Osteoblast (primary cell): ENCODE measurements around the gene DMAC2. TPM values are rescaled to one million over a fixed set of nuclear protein-coding genes. Genes with fewer than 3 reads are reported as not detected.

Experiments
- DNase-seq: peaks from one replicate; pipeline ENCODE4 v3.0.0; 2011; ENCODE audit warnings: low spot score, mixed read lengths; ENCODE audit not compliant: insufficient read length; ENCODE audit errors: missing footprints
- H2AFZ ChIP-seq: 2 replicates; pipeline ENCODE4 v1.6.0; 2011; ENCODE audit warnings: mild to moderate bottlenecking, low read length
- H3K27ac ChIP-seq: 2 replicates; pipeline ENCODE4 v1.5.1; 2011; ENCODE audit warnings: mild to moderate bottlenecking, low read depth, low read length, moderate library complexity
- H3K27me3 ChIP-seq: 2 replicates; pipeline ENCODE4 v1.6.0; 2012; ENCODE audit warnings: mild to moderate bottlenecking, control low read depth, inconsistent platforms, low read length, moderate library complexity; ENCODE audit not compliant: insufficient read depth
- H3K36me3 ChIP-seq: 2 replicates; pipeline ENCODE4 v1.5.1; 2011; ENCODE audit warnings: mild to moderate bottlenecking, low read length, control low read depth, moderate library complexity; ENCODE audit not compliant: insufficient read depth
- H3K4me1 ChIP-seq: 2 replicates; pipeline ENCODE4 v1.5.1; 2011; ENCODE audit warnings: mild to moderate bottlenecking, low read length, control low read depth, moderate library complexity; ENCODE audit not compliant: insufficient read depth
- H3K4me2 ChIP-seq: 2 replicates; pipeline ENCODE4 v1.6.0; 2011; ENCODE audit warnings: mild to moderate bottlenecking, low read length; ENCODE audit not compliant: insufficient read depth
- H3K4me3 ChIP-seq: fragments of 200-600 bp; sonication (generic); 3 replicates; pipeline ENCODE4 v1.5.1; 2012; ENCODE audit warnings: mild to moderate bottlenecking, low read length, inconsistent platforms; ENCODE audit not compliant: insufficient read depth
- H3K79me2 ChIP-seq: 2 replicates; pipeline ENCODE4 v1.6.0; 2012; ENCODE audit warnings: mild to moderate bottlenecking, low read length, control low read depth, inconsistent platforms; ENCODE audit not compliant: insufficient read depth
- H3K9me3 ChIP-seq: 2 replicates; pipeline ENCODE4 v1.5.1; 2011; ENCODE audit warnings: low read depth, low read length, control low read depth
- H4K20me1 ChIP-seq: 2 replicates; pipeline ENCODE4 v1.6.0; 2012; ENCODE audit warnings: mild to moderate bottlenecking, low read length, control low read depth; ENCODE audit not compliant: insufficient read depth
- total RNA-seq: library from RNA; depleted of rRNA; stranded (reverse); fragments of >200 nt; gene quantifications from 2 replicates; pipeline ENCODE4 v1.2.3, GENCODE V29; 2012
- TF ChIP-seq, protein P1 (sequence below): IDR thresholded peaks from 2 replicates; pipeline ENCODE4 v1.5.1; 2011; ENCODE audit warnings: mild to moderate bottlenecking, low read depth, low read length, moderate library complexity; ENCODE audit errors: extremely low read depth

The DMAC2 gene
- total RNA-seq, 1 donor, result 30.0 TPM

- no peaks in the 10 kb centered on the region for H3K9me3 ChIP-seq
- H3K79me2 ChIP-seq, result peaks cover 2% of the 10 kb centered on the region
- DNase-seq, result no peak
- peaks cover 15% of the 10 kb centered on the region for H4K20me1 ChIP-seq
- H3K4me2 ChIP-seq, result no peak overlapping the region
- TF ChIP-seq, protein P1, sequence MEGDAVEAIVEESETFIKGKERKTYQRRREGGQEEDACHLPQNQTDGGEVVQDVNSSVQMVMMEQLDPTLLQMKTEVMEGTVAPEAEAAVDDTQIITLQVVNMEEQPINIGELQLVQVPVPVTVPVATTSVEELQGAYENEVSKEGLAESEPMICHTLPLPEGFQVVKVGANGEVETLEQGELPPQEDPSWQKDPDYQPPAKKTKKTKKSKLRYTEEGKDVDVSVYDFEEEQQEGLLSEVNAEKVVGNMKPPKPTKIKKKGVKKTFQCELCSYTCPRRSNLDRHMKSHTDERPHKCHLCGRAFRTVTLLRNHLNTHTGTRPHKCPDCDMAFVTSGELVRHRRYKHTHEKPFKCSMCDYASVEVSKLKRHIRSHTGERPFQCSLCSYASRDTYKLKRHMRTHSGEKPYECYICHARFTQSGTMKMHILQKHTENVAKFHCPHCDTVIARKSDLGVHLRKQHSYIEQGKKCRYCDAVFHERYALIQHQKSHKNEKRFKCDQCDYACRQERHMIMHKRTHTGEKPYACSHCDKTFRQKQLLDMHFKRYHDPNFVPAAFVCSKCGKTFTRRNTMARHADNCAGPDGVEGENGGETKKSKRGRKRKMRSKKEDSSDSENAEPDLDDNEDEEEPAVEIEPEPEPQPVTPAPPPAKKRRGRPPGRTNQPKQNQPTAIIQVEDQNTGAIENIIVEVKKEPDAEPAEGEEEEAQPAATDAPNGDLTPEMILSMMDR, result no peak
- H2AFZ ChIP-seq, result no peak overlapping the region
- no peak overlapping the region for H3K27ac ChIP-seq
- peaks cover 10% of the 10 kb centered on the region for H3K4me1 ChIP-seq
- peaks cover 3% of the 10 kb centered on the region for H3K36me3 ChIP-seq
- H3K27me3 ChIP-seq, result no peaks in the 10 kb centered on the region
- H3K4me3 ChIP-seq, result no peak overlapping the region
Observed at GRCh38 chr19:41408256-41408655, 31.5 kb downstream of the DMAC2 start.

DNA sequence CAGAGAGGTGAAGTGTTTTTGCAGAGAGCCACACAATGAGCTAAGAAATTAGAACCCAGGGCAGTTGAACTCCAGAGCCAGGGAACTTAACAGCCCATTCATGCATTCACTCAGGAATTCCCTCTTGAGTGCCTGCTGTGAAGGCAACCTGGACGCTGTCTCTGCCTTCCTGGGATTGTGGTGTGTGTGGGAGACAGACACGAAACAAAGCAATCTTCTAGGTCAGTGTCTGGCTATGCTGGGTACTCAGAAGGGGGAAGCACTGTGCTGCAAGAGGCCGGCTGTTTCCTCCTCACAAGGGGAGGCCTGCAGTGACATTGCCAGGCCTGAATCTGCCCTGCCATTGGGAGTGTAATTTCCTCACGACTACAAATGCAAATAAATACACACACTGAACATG is 32.4 kb downstream of the DMAC2 start:
- peaks cover 15% of the 10 kb centered on the region for H4K20me1 ChIP-seq
- peaks cover 10% of the 10 kb centered on the region for H3K4me1 ChIP-seq
- H3K27ac ChIP-seq, result no peak overlapping the region
- TF ChIP-seq, protein P1, result no peak
- H3K4me3 ChIP-seq, result no peak overlapping the region
- no peaks in the 10 kb centered on the region for H3K9me3 ChIP-seq
- H3K27me3 ChIP-seq, result no peaks in the 10 kb centered on the region
- no peak overlapping the region for H3K4me2 ChIP-seq
- no peak for DNase-seq
- H3K36me3 ChIP-seq, result peaks cover 3% of the 10 kb centered on the region
- peaks cover 5% of the 10 kb centered on the region for H3K79me2 ChIP-seq
- H2AFZ ChIP-seq, result no peak overlapping the region

- Histone ChIP-seq H3K27me3 (no peaks in the 10 kb centered on the region), H3K27ac (no peak overlapping the region), H3K4me1 (peaks cover 8% of the 10 kb centered on the region)
Observed at GRCh38 chr19:41405776-41406175, 33.9 kb downstream of the DMAC2 start.

GRCh38 chr19:41403181-41403970 is 36.3 kb downstream of the DMAC2 start:
- Histone ChIP-seq H3K27me3 (no peaks in the 10 kb centered on the region), H4K20me1 (peaks cover 12% of the 10 kb centered on the region), H3K4me1 (peaks cover 7% of the 10 kb centered on the region), H3K27ac (no peak overlapping the region), H2AFZ (no peak overlapping the region), H3K4me2 (no peak overlapping the region), H3K4me3 (no peak overlapping the region), H3K36me3 (no peaks in the 10 kb centered on the region), H3K9me3 (no peaks in the 10 kb centered on the region), H3K79me2 (peaks cover 17% of the 10 kb centered on the region)
- TF ChIP-seq, protein P1, result no peak
- no peak for DNase-seq

More at GRCh38 chr19:41405776-41406175, 33.9 kb downstream of the DMAC2 start:
- H2AFZ ChIP-seq, result no peak overlapping the region
- no peaks in the 10 kb centered on the region for H3K36me3 ChIP-seq
- DNase-seq, result no peak
- TF ChIP-seq, protein P1, result no peak
- no peak overlapping the region for H3K4me3 ChIP-seq
- H4K20me1 ChIP-seq, result peaks cover 15% of the 10 kb centered on the region
- H3K9me3 ChIP-seq, result no peaks in the 10 kb centered on the region
- H3K4me2 ChIP-seq, result no peak overlapping the region
- H3K79me2 ChIP-seq, result peaks cover 8% of the 10 kb centered on the region
